ENCODE measurements around the gene DGKB. TPM values are rescaled to one million over a fixed set of nuclear protein-coding genes. Genes with fewer than 3 reads are reported as not detected.

DGKB gene
- total and polyA plus RNA-seq, 8 donors: 0.20 to 260 (median 3.2) TPM; not detected in 4

DNA sequence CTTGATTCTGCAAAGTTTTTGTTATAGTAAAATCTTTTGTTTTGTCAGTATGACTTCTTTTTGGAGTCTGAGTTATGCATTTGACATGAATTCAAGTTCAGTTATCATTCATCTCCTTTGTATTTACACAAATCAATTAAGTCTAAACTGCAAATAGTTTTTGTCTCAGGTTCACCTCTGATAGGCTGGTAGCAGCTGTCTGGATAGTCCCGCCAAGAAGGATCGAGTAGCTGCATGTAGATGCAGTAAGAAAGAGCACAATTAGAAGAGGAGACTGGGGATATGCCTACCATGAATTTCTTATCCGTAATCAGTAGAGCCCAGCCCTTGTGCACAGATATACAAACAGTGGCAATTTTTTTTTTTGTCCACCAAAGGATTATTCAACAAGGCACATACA lies 520.6 kb downstream of the DGKB start:
- DNase-seq: no peak
- Histone ChIP-seq H3K4me3 (no peak overlapping the region), H3K9me3 (no peaks in the 10 kb centered on the region), H3K27me3 (no peaks in the 10 kb centered on the region), H3K36me3 (no peaks in the 10 kb centered on the region), H3K27ac (no peak overlapping the region), H3K4me1 (no peaks in the 10 kb centered on the region)
- TF ChIP-seq EP300 (IDR thresholded peaks at IDR 0.05) (no peak), POLR2AphosphoS5 (IDR thresholded peaks at IDR 0.05) (no peak), POLR2A (IDR thresholded peaks at IDR 0.05) (no peak)
- TF ChIP-seq, protein P1, sequence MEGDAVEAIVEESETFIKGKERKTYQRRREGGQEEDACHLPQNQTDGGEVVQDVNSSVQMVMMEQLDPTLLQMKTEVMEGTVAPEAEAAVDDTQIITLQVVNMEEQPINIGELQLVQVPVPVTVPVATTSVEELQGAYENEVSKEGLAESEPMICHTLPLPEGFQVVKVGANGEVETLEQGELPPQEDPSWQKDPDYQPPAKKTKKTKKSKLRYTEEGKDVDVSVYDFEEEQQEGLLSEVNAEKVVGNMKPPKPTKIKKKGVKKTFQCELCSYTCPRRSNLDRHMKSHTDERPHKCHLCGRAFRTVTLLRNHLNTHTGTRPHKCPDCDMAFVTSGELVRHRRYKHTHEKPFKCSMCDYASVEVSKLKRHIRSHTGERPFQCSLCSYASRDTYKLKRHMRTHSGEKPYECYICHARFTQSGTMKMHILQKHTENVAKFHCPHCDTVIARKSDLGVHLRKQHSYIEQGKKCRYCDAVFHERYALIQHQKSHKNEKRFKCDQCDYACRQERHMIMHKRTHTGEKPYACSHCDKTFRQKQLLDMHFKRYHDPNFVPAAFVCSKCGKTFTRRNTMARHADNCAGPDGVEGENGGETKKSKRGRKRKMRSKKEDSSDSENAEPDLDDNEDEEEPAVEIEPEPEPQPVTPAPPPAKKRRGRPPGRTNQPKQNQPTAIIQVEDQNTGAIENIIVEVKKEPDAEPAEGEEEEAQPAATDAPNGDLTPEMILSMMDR (IDR thresholded peaks at IDR 0.05): no peak
- WGBS, 5 donors: 28 to 64% (median 45%) methylated on average over 3 of the region's 3 CpGs
- intact Hi-C loops (cut with DNase I; ENCODE audit: low total_unique reads): no loop called here

DNA sequence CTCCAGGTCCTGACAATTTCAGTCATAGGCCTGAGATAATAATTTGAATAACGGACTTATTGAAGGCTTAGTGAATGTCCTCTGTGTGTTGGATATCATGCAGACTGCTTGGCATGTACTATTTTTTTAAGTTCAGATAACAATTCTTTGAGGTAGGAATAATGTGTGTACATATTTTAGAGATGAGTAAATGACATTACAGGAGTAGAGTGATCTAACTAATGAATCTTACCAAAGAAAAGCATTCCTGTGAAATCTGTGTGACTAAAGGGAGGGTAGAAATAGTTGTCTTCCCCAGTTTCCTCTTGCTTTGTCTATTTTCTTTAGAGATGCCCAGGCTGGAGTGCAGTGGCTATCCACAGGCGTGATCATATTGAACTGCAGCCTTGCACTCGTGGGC lies 521.2 kb downstream of the DGKB start:
- H3K4me3 ChIP-seq: no peak overlapping the region
- intact Hi-C loops (cut with DNase I; ENCODE audit: low total_unique reads): no loop called here
- TF ChIP-seq POLR2A (IDR thresholded peaks at IDR 0.05) (no peak), POLR2AphosphoS5 (IDR thresholded peaks at IDR 0.05) (no peak), EP300 (IDR thresholded peaks at IDR 0.05) (no peak)
- TF ChIP-seq, protein P1 (IDR thresholded peaks at IDR 0.05): no peak

DNA sequence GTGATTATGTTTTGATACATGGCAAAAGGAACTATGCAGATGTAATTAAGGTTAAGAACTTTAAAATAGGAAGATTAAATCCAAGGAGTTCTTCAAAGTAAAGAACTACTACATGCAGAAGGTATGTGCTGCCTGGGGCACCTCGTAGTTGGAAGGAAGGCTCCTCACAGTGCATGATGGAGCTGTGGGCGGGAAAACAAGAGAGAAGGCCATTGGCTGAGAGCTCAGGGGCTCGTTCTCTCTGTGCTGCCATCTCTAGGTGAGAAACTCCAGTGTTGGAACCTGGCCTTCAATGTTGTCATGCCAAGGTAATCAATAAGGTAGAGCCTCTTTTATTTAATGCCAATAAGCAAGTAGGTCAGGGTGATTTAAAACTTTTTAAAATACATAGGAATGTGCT lies 521.7 kb downstream of the DGKB start:
- Histone ChIP-seq H3K27ac (no peak overlapping the region), H3K27me3 (no peaks in the 10 kb centered on the region), H3K9me3 (no peaks in the 10 kb centered on the region), H3K4me3 (no peak overlapping the region), H3K4me1 (no peaks in the 10 kb centered on the region), H3K36me3 (no peaks in the 10 kb centered on the region)
- intact Hi-C loops (cut with DNase I; ENCODE audit: low total_unique reads): no loop called here
- 73 to 89% (median 80%) methylated on average over 3 of the region's 3 CpGs for WGBS, 5 donors
- no peak for TF ChIP-seq EP300 (IDR thresholded peaks at IDR 0.05)
- TF ChIP-seq POLR2A (IDR thresholded peaks at IDR 0.05): no peak
- TF ChIP-seq, protein P1 (IDR thresholded peaks at IDR 0.05): no peak
- TF ChIP-seq POLR2AphosphoS5 (IDR thresholded peaks at IDR 0.05): no peak
- no peak for DNase-seq

More for the DNA sequence above, 521.2 kb downstream of the DGKB start:
- 72 to 88% (median 83%) methylated on average over 3 of the region's 3 CpGs for WGBS, 5 donors
- Histone ChIP-seq H3K27me3 (no peaks in the 10 kb centered on the region), H3K36me3 (no peaks in the 10 kb centered on the region), H3K27ac (no peak overlapping the region), H3K4me1 (no peaks in the 10 kb centered on the region), H3K9me3 (no peaks in the 10 kb centered on the region)
- DNase-seq: no peak

DNA sequence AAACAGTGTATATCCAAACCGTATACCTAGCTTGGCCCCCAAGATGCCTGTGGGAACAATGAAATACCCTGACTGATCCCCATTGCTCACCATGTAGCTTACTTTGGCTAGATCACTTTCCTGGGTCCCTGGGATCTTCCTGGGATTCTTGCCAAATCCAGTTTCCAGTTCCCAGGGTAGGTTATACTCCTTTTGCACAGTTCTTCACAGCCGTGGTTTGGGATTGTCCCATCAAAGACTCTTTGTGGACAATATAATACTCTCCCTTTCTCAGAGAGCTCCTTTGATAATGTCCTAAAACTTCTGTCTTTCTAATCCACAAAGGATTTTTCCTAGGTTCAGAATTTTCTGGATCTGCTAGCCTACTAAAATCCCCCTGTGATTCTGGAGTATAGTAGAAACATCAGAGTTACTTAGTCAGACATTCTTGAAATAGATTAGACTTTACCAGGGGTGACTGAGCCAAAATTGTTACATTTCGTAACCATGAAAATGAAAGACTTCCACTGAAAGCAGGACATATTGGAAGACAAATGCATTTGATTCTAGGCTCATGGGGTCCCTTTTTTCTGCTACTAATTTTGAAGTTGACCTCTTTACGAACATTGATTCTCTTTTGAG lies 524.8 kb downstream of the DGKB start:
- no peaks in the 10 kb centered on the region for H3K27me3 ChIP-seq
- no peaks in the 10 kb centered on the region for H3K4me1 ChIP-seq
- no peaks in the 10 kb centered on the region for H3K9me3 ChIP-seq
- intact Hi-C loops (cut with DNase I; ENCODE audit: low total_unique reads): no loop called here
- no peak for TF ChIP-seq POLR2AphosphoS5 (IDR thresholded peaks at IDR 0.05)
- TF ChIP-seq EP300 (IDR thresholded peaks at IDR 0.05): no peak
- TF ChIP-seq, protein P1 (IDR thresholded peaks at IDR 0.05): no peak
- TF ChIP-seq POLR2A (IDR thresholded peaks at IDR 0.05): no peak
- H3K27ac ChIP-seq: no peak overlapping the region
- WGBS, 5 donors: 70 to 84% (median 79%) methylated on average over 4 of the region's 4 CpGs
- H3K36me3 ChIP-seq: no peaks in the 10 kb centered on the region
- H3K4me3 ChIP-seq: no peak overlapping the region
- DNase-seq: no peak

Measured in stomach (tissue), 9 donors.